AG04450 (cell line): ENCODE results near the gene C10orf67. TPM values are rescaled to one million over a fixed set of nuclear protein-coding genes. Genes with fewer than 3 reads are reported as not detected.

ENCODE experiments used
- CTCF ChIA-PET: fragments of 300-600, 350-600 bp; formaldehyde crosslinking; extraction: SDS; loops from one replicate; lab custom pipeline; 2022; ENCODE audit warnings: antibody characterized with exemption, inconsistent platforms; lab: Charles Lee
- POLR2A ChIA-PET: fragments of 350-600 bp; formaldehyde crosslinking; extraction: SDS; loops from one replicate; lab custom pipeline; 2021; ENCODE audit warnings: antibody characterized with exemption, inconsistent platforms; lab: Yijun Ruan, JAX
- DNase-seq: peaks from one replicate; pipeline ENCODE4 v3.0.0-alpha.2; 2011; ENCODE audit warnings: low read depth, low spot score
- H3K27ac ChIP-seq: one replicate; pipeline ENCODE4 v1.5.1; 2012; ENCODE audit warnings: low read depth, low read length, control low read depth
- H3K27me3 ChIP-seq: one replicate; pipeline ENCODE4 v1.6.0; 2012; ENCODE audit warnings: low read length; ENCODE audit not compliant: control insufficient read depth, insufficient read depth
- H3K4me3 ChIP-seq: 2 replicates; pipeline ENCODE4 v1.5.1; 2011; ENCODE audit warnings: mild to moderate bottlenecking, low read depth, low read length, control low read depth
- H3K9me3 ChIP-seq: 2 replicates; pipeline ENCODE4 v1.5.1; 2012; ENCODE audit warnings: low read length; ENCODE audit not compliant: control insufficient read depth, insufficient read depth
- CTCF ChIP-seq: IDR thresholded peaks from 2 replicates; pipeline ENCODE4 v1.5.1; 2011; ENCODE audit warnings: low read depth, low read length, control low read depth, inconsistent platforms
- polyA plus RNA-seq: library from polyadenylated mRNA; depleted of rRNA; stranded (reverse); fragments of >200 nt; gene quantifications from 2 replicates; pipeline ENCODE4 v1.2.3, GENCODE V29; 2011

Gene C10orf67
- polyA plus RNA-seq, 1 experiment: 0.14 TPM

GRCh38 chr10:23187155-23187554, 157.4 kb downstream of the C10orf67 start:
- ChIA-PET CTCF (interaction anchor here (1.5 kb wide), 1 partner anchor 29 kb away, joined by 6 read pairs; no protein-coding TSS in a partner anchor), POLR2A (no interaction called here)
- DNase-seq: no peak
- Histone ChIP-seq H3K27ac (no peak overlapping the region), H3K27me3 (peaks cover 12% of the 10 kb centered on the region), H3K4me3 (no peak overlapping the region), H3K9me3 (no peaks in the 10 kb centered on the region)
- no peak for TF ChIP-seq CTCF

GRCh38 chr10:23186697-23187096, 157.9 kb downstream of the C10orf67 start:
- POLR2A ChIA-PET: no interaction called here
- Histone ChIP-seq H3K4me3 (no peak overlapping the region), H3K27ac (no peak overlapping the region), H3K27me3 (peaks cover 12% of the 10 kb centered on the region), H3K9me3 (no peaks in the 10 kb centered on the region)
- no peak for TF ChIP-seq CTCF
- no peak for DNase-seq
- CTCF ChIA-PET: interaction anchor here (1.5 kb wide), 1 partner anchor 28 kb away, joined by 6 read pairs; no protein-coding TSS in a partner anchor

GRCh38 chr10:23186178-23186577, 158.4 kb downstream of the C10orf67 start:
- ChIA-PET POLR2A (no interaction called here), CTCF (interaction anchor here (1.5 kb wide), 1 partner anchor 28 kb away, joined by 6 read pairs; no protein-coding TSS in a partner anchor)
- no peaks in the 10 kb centered on the region for H3K9me3 ChIP-seq
- peaks cover 7% of the 10 kb centered on the region for H3K27me3 ChIP-seq
- H3K4me3 ChIP-seq: no peak overlapping the region
- no peak for TF ChIP-seq CTCF
- no peak for DNase-seq
- no peak overlapping the region for H3K27ac ChIP-seq

GRCh38 chr10:23174977-23175512, 169.6 kb downstream of the C10orf67 start:
- ChIA-PET POLR2A (no interaction called here), CTCF (no interaction called here)
- Histone ChIP-seq H3K27me3 (peaks cover 27% of the 10 kb centered on the region), H3K9me3 (no peaks in the 10 kb centered on the region; the same call in 1 of the 2 replicates), H3K4me3 (no peak overlapping the region), H3K27ac (no peak overlapping the region)
- TF ChIP-seq CTCF: no peak
- no peak for DNase-seq

- no peak for TF ChIP-seq CTCF
- POLR2A ChIA-PET: no interaction called here
- DNase-seq: no peak
- Histone ChIP-seq H3K4me3 (no peak overlapping the region), H3K27me3 (peaks cover 27% of the 10 kb centered on the region), H3K9me3 (no peaks in the 10 kb centered on the region; the same call in 1 of the 2 replicates), H3K27ac (no peak overlapping the region)
- CTCF ChIA-PET: no interaction called here
Observed at GRCh38 chr10:23174074-23174976, 170.3 kb downstream of the C10orf67 start.
